Hippocampal formation (tissue), 2 donors: ENCODE measurements around the gene TTC7B.
"Not testable (repeated sequence)": the region's sequence is repeated elsewhere in the genome, so short reads cannot be mapped to it uniquely, and the experiment has no call there.

Experiments used
- DNase-seq, 2 donors: peaks; one replicate each; lab custom pipeline; 2025; lab: John Stamatoyannopoulos, UW

Gene TTC7B

GRCh38 chr14:90815822-90816662, at the start of gene TTC7B:
Gene TTC7B, minus strand, starts transcription at chr14:90816430. Its CDS starts 135 bp downstream, at chr14:90816295.
- peak in 1 of 2 donors; percentile 18 for DNase-seq

GRCh38 chr14:90864741-90865140, 48.5 kb upstream of the TTC7B start:
- no peak for DNase-seq

- DNase-seq, result no peak
Observed at GRCh38 chr14:90858511-90858910, 42.3 kb upstream of the TTC7B start.

GRCh38 chr14:90857866-90858265, 41.6 kb upstream of the TTC7B start:
- no peak for DNase-seq

- DNase-seq, result not testable (repeated sequence)
Observed at GRCh38 chr14:90856115-90856514, 39.9 kb upstream of the TTC7B start.

GRCh38 chr14:90853116-90853515, 36.9 kb upstream of the TTC7B start:
- DNase-seq, result no peak

- DNase-seq, result peak in 1 of 2 donors; percentile 29
Observed at GRCh38 chr14:90851327-90852036, 35.3 kb upstream of the TTC7B start.

- no peak for DNase-seq
Observed at GRCh38 chr14:90850487-90850886, 34.3 kb upstream of the TTC7B start.

GRCh38 chr14:90849787-90850444, 33.7 kb upstream of the TTC7B start:
- no peak for DNase-seq

GRCh38 chr14:90848944-90849731, 32.9 kb upstream of the TTC7B start:
- no peak for DNase-seq

GRCh38 chr14:90846511-90846910, 30.3 kb upstream of the TTC7B start:
- no peak for DNase-seq

GRCh38 chr14:90844321-90844720, 28.1 kb upstream of the TTC7B start:
- DNase-seq, result no peak

GRCh38 chr14:90842726-90843125, 26.5 kb upstream of the TTC7B start:
- DNase-seq, result peak in 1 of 2 donors; percentile 37

- DNase-seq, result not testable (repeated sequence)
Observed at GRCh38 chr14:90840667-90841066, 24.4 kb upstream of the TTC7B start.

- DNase-seq, result no peak
Observed at GRCh38 chr14:90839889-90840266, 23.6 kb upstream of the TTC7B start.

- DNase-seq, result no peak
Observed at GRCh38 chr14:90839024-90839888, 23.0 kb upstream of the TTC7B start.

- DNase-seq, result not testable (repeated sequence)
Observed at GRCh38 chr14:90838531-90838930, 22.3 kb upstream of the TTC7B start.

- no peak for DNase-seq
Observed at GRCh38 chr14:90837355-90837754, 21.1 kb upstream of the TTC7B start.

GRCh38 chr14:90836692-90837063, 20.4 kb upstream of the TTC7B start:
- DNase-seq, result no peak

- no peak for DNase-seq
Observed at GRCh38 chr14:90831821-90832220, 15.6 kb upstream of the TTC7B start.
